ENCODE measurements around the gene MAST3.
A peak's percentile ranks its signal among the peaks of the same experiment; 100 is the strongest.

Gene MAST3

GRCh38 chr19:18183529-18183928 lies 86.0 kb downstream of the MAST3 start:
- H3K4me1 ChIP-seq (ENCODE audit: control insufficient read depth, insufficient read depth, low read length) = no peaks in the 10 kb centered on the region
- no peak overlapping the region for H3K4me2 ChIP-seq (ENCODE audit: low read length)
- H3K9me3 ChIP-seq (replicated peaks; ENCODE audit: low read length) = no peaks in the 10 kb centered on the region
- no peak overlapping the region for H3K4me3 ChIP-seq (ENCODE audit: low read length)
- H3K36me3 ChIP-seq (ENCODE audit: insufficient read depth, low read length) = no peaks in the 10 kb centered on the region
- H3K27me3 ChIP-seq (ENCODE audit: control insufficient read depth, insufficient read depth, low read length) = peaks cover 6% of the 10 kb centered on the region
- no peak overlapping the region for H3K9ac ChIP-seq (ENCODE audit: low read depth, low read length)

DNA sequence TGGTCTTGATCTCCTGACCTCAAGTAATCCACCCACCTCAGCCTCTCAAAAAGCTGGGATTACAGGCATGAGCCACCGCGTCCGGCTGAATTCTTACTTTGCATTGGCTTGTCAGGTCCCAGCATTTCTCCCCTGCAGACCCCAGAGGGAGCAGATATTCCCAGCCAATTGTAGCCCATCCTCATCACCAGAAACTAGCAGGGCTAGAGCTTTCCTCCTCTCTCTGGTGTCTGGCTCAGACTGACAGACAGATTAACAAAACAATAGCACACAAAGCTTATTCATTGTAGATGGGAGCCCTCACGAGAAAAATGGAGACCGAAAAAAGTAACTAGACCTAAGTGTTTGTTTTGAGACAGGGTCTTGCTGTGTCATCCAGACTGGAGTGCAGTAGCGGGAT lies 88.0 kb downstream of the MAST3 start:
- no peak overlapping the region for H3K9ac ChIP-seq (ENCODE audit: low read depth, low read length)
- H3K4me2 ChIP-seq (ENCODE audit: low read length) = no peak overlapping the region
- H3K36me3 ChIP-seq (ENCODE audit: insufficient read depth, low read length) = no peaks in the 10 kb centered on the region
- H3K4me1 ChIP-seq (ENCODE audit: control insufficient read depth, insufficient read depth, low read length) = no peaks in the 10 kb centered on the region
- H3K9me3 ChIP-seq (replicated peaks; ENCODE audit: low read length) = no peaks in the 10 kb centered on the region
- no peak overlapping the region for H3K4me3 ChIP-seq (ENCODE audit: low read length)
- peaks cover 6% of the 10 kb centered on the region for H3K27me3 ChIP-seq (ENCODE audit: control insufficient read depth, insufficient read depth, low read length)

- H3K4me1 ChIP-seq (ENCODE audit: control insufficient read depth, insufficient read depth, low read length) = peaks cover 15% of the 10 kb centered on the region
- peaks cover 5% of the 10 kb centered on the region for H3K27me3 ChIP-seq (ENCODE audit: control insufficient read depth, insufficient read depth, low read length)
- no peak overlapping the region for H3K9ac ChIP-seq (ENCODE audit: low read depth, low read length)
- no peaks in the 10 kb centered on the region for H3K9me3 ChIP-seq (replicated peaks; ENCODE audit: low read length)
- H3K4me2 ChIP-seq (ENCODE audit: low read length) = no peak overlapping the region
- H3K4me3 ChIP-seq (ENCODE audit: low read length) = no peak overlapping the region
- peaks cover 4% of the 10 kb centered on the region for H3K36me3 ChIP-seq (ENCODE audit: insufficient read depth, low read length)
These were observed 92.7 kb downstream of the MAST3 start for GRCh38 chr19:18190278-18190677.

- H3K36me3 ChIP-seq (ENCODE audit: insufficient read depth, low read length) = peaks cover 4% of the 10 kb centered on the region
- peaks cover 15% of the 10 kb centered on the region for H3K4me1 ChIP-seq (ENCODE audit: control insufficient read depth, insufficient read depth, low read length)
- peak overlapping the region; percentile 71 for H3K4me3 ChIP-seq (ENCODE audit: low read length)
- H3K4me2 ChIP-seq (ENCODE audit: low read length) = peak overlapping the region; percentile 83
- H3K27me3 ChIP-seq (ENCODE audit: control insufficient read depth, insufficient read depth, low read length) = no peaks in the 10 kb centered on the region
- H3K9me3 ChIP-seq (replicated peaks; ENCODE audit: low read length) = no peaks in the 10 kb centered on the region
- peak overlapping the region; percentile 83 for H3K9ac ChIP-seq (ENCODE audit: low read depth, low read length)
These were observed 94.1 kb downstream of the MAST3 start for GRCh38 chr19:18191640-18192062.

DNA sequence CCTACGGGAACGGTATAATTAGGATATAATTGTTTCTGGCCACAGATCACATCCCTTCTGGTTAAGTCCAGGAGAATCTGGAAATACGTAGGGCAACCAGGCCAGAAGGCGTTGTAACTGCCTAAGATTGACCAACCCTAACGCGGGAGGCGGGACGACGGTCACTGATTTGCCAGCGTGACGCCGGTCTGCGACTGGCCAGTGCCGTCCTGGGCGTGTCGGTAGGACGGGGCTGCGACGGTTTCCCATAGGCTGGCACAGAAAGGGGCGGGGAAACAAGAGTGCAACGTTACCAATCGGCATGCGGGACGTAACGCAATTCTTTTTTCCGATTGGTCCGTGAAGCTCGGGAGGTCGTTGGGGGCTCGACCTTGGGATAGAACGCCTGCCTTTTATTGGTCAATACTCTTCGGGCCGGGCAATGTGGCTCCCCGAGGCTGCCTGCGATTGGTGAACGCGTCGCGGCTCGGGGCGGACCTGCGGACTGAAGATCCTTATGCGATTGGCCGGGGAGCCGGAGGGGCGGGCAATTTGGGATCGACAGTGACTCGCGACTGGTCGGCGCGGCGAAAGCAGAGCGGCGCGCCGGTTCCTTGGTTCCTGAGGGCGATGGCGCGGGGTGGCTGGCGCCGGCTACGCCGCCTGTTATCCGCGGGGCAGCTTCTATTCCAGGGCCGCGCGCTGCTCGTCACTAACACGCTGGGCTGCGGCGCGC lies 95.3 kb downstream of the MAST3 start, which contains the start of gene MPV17L2:
TSS of gene MPV17L2 (plus strand) at position 546 of the 715 bp plus-strand sequence. CDS start at position 610, 64 bp downstream.
- no peaks in the 10 kb centered on the region for H3K9me3 ChIP-seq (replicated peaks; ENCODE audit: low read length)
- peaks cover 4% of the 10 kb centered on the region for H3K36me3 ChIP-seq (ENCODE audit: insufficient read depth, low read length)
- peak within 1 kb of the TSS; percentile 84 for H3K4me3 ChIP-seq (ENCODE audit: low read length)
- H3K4me1 ChIP-seq (ENCODE audit: control insufficient read depth, insufficient read depth, low read length) = peaks cover 15% of the 10 kb centered on the region
- H3K27me3 ChIP-seq (ENCODE audit: control insufficient read depth, insufficient read depth, low read length) = no peaks in the 10 kb centered on the region
- H3K9ac ChIP-seq (ENCODE audit: low read depth, low read length) = peak within 1 kb of the TSS; percentile 87
- H3K4me2 ChIP-seq (ENCODE audit: low read length) = peak within 1 kb of the TSS; percentile 95

DNA sequence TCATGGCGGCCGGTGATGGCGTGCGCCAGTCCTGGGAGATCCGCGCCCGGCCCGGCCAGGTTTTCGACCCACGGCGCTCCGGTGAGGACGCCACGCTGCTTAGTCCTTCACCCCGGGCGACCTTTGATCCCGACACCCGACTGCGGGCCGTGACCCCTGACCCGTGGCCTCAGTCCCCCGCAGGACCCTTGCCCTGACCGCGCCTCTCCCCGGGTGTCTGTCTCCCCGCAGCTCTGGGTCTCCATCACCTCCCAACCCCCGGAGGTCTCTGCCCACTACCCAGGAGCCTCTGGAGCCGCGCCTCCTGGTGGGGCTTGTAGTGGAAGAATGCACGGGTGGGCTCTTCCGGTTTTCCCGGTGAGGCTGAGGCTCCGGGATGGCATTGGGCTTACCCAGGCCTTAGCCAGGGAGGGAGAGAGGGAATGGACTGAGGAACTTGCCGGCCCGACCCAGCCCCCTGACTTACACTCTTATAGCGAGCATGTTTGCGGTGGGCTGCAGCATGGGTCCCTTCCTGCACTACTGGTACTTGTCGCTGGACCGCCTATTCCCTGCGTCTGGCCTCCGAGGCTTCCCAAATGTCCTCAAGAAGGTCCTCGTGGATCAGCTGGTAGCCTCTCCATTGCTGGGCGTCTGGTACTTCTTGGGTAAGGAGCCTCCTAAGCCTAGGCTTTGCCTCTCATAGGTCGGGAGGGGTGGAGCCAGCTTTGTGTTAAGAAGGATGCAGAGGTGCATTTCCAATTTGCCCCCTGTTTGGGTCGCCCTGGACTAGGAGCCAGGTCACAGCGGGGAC lies 96.0 kb downstream of the MAST3 start:
- Histone ChIP-seq H3K9ac (ENCODE audit: low read depth, low read length) (peak overlapping the region; percentile 87), H3K9me3 (replicated peaks; ENCODE audit: low read length) (no peaks in the 10 kb centered on the region), H3K27me3 (ENCODE audit: control insufficient read depth, insufficient read depth, low read length) (no peaks in the 10 kb centered on the region), H3K4me3 (ENCODE audit: low read length) (peak overlapping the region; percentile 84), H3K36me3 (ENCODE audit: insufficient read depth, low read length) (peaks cover 8% of the 10 kb centered on the region), H3K4me1 (ENCODE audit: control insufficient read depth, insufficient read depth, low read length) (peaks cover 15% of the 10 kb centered on the region), H3K4me2 (ENCODE audit: low read length) (peak overlapping the region; percentile 95)

DNA sequence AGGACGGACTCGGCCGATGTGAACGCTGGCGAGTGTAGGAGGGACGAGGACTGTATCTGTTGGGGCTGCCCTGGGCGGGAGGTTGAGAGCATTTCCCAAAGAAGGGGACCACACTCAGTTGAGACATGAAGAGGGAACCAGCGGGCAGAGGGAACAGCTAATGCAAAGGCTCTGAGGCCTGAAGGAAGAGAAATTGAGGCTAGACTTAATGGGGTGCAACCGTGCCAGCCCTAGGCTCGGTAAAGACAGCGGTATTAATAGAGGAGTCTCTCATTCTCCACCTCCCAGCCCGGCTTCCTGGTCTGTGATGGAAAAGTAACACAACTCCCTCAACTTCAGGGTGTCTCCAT lies 96.6 kb downstream of the MAST3 start:
- peak overlapping the region; percentile 84 for H3K4me3 ChIP-seq (ENCODE audit: low read length)
- peak overlapping the region; percentile 95 for H3K4me2 ChIP-seq (ENCODE audit: low read length)
- peaks cover 8% of the 10 kb centered on the region for H3K36me3 ChIP-seq (ENCODE audit: insufficient read depth, low read length)
- no peaks in the 10 kb centered on the region for H3K27me3 ChIP-seq (ENCODE audit: control insufficient read depth, insufficient read depth, low read length)
- H3K4me1 ChIP-seq (ENCODE audit: control insufficient read depth, insufficient read depth, low read length) = peaks cover 15% of the 10 kb centered on the region
- peak overlapping the region; percentile 87 for H3K9ac ChIP-seq (ENCODE audit: low read depth, low read length)
- no peaks in the 10 kb centered on the region for H3K9me3 ChIP-seq (replicated peaks; ENCODE audit: low read length)

DNA sequence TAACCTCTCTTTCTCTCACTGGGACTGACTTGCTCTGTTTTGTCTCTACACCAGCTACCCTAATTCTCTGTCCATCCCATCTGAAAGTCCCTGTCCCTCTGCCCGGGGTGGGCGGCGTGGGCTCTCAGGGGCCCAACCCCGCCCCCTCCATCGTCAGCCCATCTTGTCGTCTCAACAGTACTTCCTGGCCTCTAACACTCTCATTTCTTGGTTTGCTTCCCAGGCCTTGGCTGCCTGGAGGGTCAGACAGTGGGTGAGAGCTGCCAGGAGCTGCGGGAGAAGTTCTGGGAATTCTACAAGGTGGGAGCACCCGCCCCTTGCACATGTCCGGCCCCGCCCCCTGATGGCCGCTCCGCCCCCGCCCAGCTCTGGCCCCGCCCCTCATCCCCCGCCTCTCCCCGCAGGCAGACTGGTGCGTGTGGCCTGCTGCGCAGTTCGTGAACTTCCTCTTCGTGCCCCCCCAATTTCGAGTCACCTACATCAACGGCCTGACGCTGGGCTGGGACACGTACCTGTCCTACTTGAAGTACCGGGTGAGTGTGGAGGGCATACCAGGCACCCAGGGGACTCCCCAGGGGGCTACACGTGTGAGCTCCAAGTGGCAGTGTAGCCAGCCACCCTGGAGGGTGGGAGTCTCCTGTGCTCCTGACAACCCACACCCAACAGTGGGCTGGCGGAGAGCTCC lies 97.1 kb downstream of the MAST3 start:
- peak overlapping the region; percentile 84 for H3K4me3 ChIP-seq (ENCODE audit: low read length)

GRCh38 chr19:18196511-18196845 lies 98.9 kb downstream of the MAST3 start:
- Histone ChIP-seq H3K4me3 (ENCODE audit: low read length) (no peak overlapping the region), H3K9me3 (replicated peaks; ENCODE audit: low read length) (no peaks in the 10 kb centered on the region), H3K4me1 (ENCODE audit: control insufficient read depth, insufficient read depth, low read length) (peaks cover 14% of the 10 kb centered on the region), H3K9ac (ENCODE audit: low read depth, low read length) (no peak overlapping the region), H3K4me2 (ENCODE audit: low read length) (no peak overlapping the region), H3K36me3 (ENCODE audit: insufficient read depth, low read length) (peaks cover 8% of the 10 kb centered on the region), H3K27me3 (ENCODE audit: control insufficient read depth, insufficient read depth, low read length) (no peaks in the 10 kb centered on the region)

More for the DNA sequence above, 97.1 kb downstream of the MAST3 start:
- peak overlapping the region; percentile 95 for H3K4me2 ChIP-seq (ENCODE audit: low read length)
- H3K27me3 ChIP-seq (ENCODE audit: control insufficient read depth, insufficient read depth, low read length) = no peaks in the 10 kb centered on the region
- H3K4me1 ChIP-seq (ENCODE audit: control insufficient read depth, insufficient read depth, low read length) = peaks cover 15% of the 10 kb centered on the region
- H3K36me3 ChIP-seq (ENCODE audit: insufficient read depth, low read length) = peaks cover 8% of the 10 kb centered on the region
- no peaks in the 10 kb centered on the region for H3K9me3 ChIP-seq (replicated peaks; ENCODE audit: low read length)
- H3K9ac ChIP-seq (ENCODE audit: low read depth, low read length) = no peak overlapping the region

GRCh38 chr19:18197306-18197705 lies 99.7 kb downstream of the MAST3 start:
- no peaks in the 10 kb centered on the region for H3K9me3 ChIP-seq (replicated peaks; ENCODE audit: low read length)
- H3K36me3 ChIP-seq (ENCODE audit: insufficient read depth, low read length) = peaks cover 8% of the 10 kb centered on the region
- H3K4me2 ChIP-seq (ENCODE audit: low read length) = no peak overlapping the region
- H3K4me3 ChIP-seq (ENCODE audit: low read length) = no peak overlapping the region
- H3K4me1 ChIP-seq (ENCODE audit: control insufficient read depth, insufficient read depth, low read length) = peaks cover 11% of the 10 kb centered on the region
- H3K9ac ChIP-seq (ENCODE audit: low read depth, low read length) = no peak overlapping the region
- no peaks in the 10 kb centered on the region for H3K27me3 ChIP-seq (ENCODE audit: control insufficient read depth, insufficient read depth, low read length)

- Histone ChIP-seq H3K27me3 (ENCODE audit: control insufficient read depth, insufficient read depth, low read length) (no peaks in the 10 kb centered on the region), H3K4me2 (ENCODE audit: low read length) (no peak overlapping the region), H3K4me1 (ENCODE audit: control insufficient read depth, insufficient read depth, low read length) (peaks cover 13% of the 10 kb centered on the region), H3K9ac (ENCODE audit: low read depth, low read length) (no peak overlapping the region), H3K9me3 (replicated peaks; ENCODE audit: low read length) (no peaks in the 10 kb centered on the region), H3K4me3 (ENCODE audit: low read length) (no peak overlapping the region), H3K36me3 (ENCODE audit: insufficient read depth, low read length) (peaks cover 8% of the 10 kb centered on the region)
These were observed 100.4 kb downstream of the MAST3 start for GRCh38 chr19:18197941-18198340.
